ENCODE results near the gene FRMD3.

Gene FRMD3

GRCh38 chr9:83299571-83299970, 238.6 kb downstream of the FRMD3 start:
- Histone ChIP-seq H3K27me3 (ENCODE audit: control insufficient read depth, insufficient read depth, low read length) (no peaks in the 10 kb centered on the region), H3K4me3 (ENCODE audit: low read length) (no peak overlapping the region), H3K4me1 (ENCODE audit: control insufficient read depth, insufficient read depth, low read length) (no peaks in the 10 kb centered on the region), H3K9me3 (ENCODE audit: control insufficient read depth, insufficient read depth, low read length) (no peaks in the 10 kb centered on the region), H3K36me3 (ENCODE audit: control insufficient read depth, insufficient read depth, low read length) (no peaks in the 10 kb centered on the region), H3K27ac (ENCODE audit: low read length) (no peak overlapping the region)
- WGBS (ENCODE audit: insufficient coverage, insufficient read length): no CpG with 5 or more reads among the region's 6 CpGs
- DNase-seq (ENCODE audit: low read depth, low spot score): no peak

DNA sequence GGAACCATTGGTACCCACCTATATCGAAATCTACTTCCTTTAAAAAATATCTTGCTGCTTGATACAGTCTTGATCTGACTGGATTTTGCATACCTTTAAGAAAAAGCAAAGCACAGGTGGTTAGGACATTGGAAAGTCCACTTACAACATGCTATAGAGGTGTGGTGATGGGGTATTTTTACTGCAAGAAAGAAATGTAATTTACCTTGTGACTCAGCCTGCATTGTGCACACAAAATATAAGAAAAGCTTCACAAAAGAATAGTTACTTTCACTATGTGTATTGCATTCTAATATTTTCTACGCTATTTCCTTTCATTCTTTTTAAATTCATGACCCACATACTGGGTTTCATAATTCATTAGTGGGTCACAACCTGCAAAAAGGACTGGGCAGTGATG, 239.1 kb downstream of the FRMD3 start:
- H3K36me3 ChIP-seq (ENCODE audit: control insufficient read depth, insufficient read depth, low read length): no peaks in the 10 kb centered on the region
- H3K4me1 ChIP-seq (ENCODE audit: control insufficient read depth, insufficient read depth, low read length): no peaks in the 10 kb centered on the region
- no peak overlapping the region for H3K27ac ChIP-seq (ENCODE audit: low read length)
- H3K9me3 ChIP-seq (ENCODE audit: control insufficient read depth, insufficient read depth, low read length): no peaks in the 10 kb centered on the region
- WGBS (ENCODE audit: insufficient coverage, insufficient read length): no CpG with 5 or more reads among the region's 2 CpGs
- DNase-seq (ENCODE audit: low read depth, low spot score): no peak
- H3K27me3 ChIP-seq (ENCODE audit: control insufficient read depth, insufficient read depth, low read length): no peaks in the 10 kb centered on the region
- H3K4me3 ChIP-seq (ENCODE audit: low read length): no peak overlapping the region

DNA sequence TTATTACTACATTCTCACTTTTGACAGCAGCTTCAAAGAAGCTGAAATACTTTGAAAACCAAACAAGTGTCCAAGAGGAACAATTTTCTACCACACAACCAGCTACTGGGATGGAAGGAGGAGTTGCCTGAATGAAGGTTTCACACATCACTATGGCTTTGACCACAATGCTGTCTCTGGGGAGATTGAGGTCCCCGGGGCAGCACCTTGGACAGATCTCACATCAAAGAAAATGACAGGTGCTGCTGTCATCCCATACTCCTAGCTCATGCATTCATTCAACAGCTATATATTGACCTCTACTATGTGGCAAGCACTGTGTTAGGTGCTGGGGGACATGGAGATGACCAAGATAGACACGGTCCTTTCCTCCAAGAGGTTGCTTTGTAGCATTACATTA, 242.1 kb downstream of the FRMD3 start:
- Histone ChIP-seq H3K9me3 (ENCODE audit: control insufficient read depth, insufficient read depth, low read length) (no peaks in the 10 kb centered on the region; the same call in 1 of the 2 replicates), H3K27ac (ENCODE audit: low read length) (no peak overlapping the region), H3K27me3 (ENCODE audit: control insufficient read depth, insufficient read depth, low read length) (no peaks in the 10 kb centered on the region), H3K36me3 (ENCODE audit: control insufficient read depth, insufficient read depth, low read length) (no peaks in the 10 kb centered on the region), H3K4me3 (ENCODE audit: low read length) (no peak overlapping the region), H3K4me1 (ENCODE audit: control insufficient read depth, insufficient read depth, low read length) (no peaks in the 10 kb centered on the region; the same call in 1 of the 2 replicates)
- no peak for DNase-seq (ENCODE audit: low read depth, low spot score)
- no CpG with 5 or more reads among the region's 2 CpGs for WGBS (ENCODE audit: insufficient coverage, insufficient read length)

DNA sequence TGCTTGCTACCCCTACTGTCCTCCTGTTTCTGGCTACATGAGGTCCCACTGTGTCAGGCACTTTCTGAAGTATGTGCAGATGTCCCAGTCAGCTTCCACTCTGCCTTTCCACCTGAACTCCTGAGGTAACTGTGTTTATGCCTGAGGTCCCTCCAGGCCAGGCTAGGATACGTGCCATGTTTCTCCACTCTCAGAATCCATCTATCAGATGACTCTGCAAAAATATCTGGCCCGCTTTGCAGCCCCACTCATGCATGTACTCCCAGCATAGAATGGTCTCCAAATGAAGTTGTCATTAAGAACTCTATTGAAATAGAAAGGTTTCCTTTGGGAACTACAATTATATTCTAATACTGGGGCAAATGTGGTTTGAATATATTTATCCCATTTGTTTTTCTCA, 243.4 kb downstream of the FRMD3 start:
- Histone ChIP-seq H3K27me3 (ENCODE audit: control insufficient read depth, insufficient read depth, low read length) (no peaks in the 10 kb centered on the region), H3K4me1 (ENCODE audit: control insufficient read depth, insufficient read depth, low read length) (no peaks in the 10 kb centered on the region; the same call in 1 of the 2 replicates), H3K9me3 (ENCODE audit: control insufficient read depth, insufficient read depth, low read length) (no peaks in the 10 kb centered on the region; the same call in 1 of the 2 replicates), H3K27ac (ENCODE audit: low read length) (no peak overlapping the region), H3K4me3 (ENCODE audit: low read length) (no peak overlapping the region), H3K36me3 (ENCODE audit: control insufficient read depth, insufficient read depth, low read length) (no peaks in the 10 kb centered on the region)
- WGBS (ENCODE audit: insufficient coverage, insufficient read length): no CpG with 5 or more reads among the region's 2 CpGs
- DNase-seq (ENCODE audit: low read depth, low spot score): no peak

DNA sequence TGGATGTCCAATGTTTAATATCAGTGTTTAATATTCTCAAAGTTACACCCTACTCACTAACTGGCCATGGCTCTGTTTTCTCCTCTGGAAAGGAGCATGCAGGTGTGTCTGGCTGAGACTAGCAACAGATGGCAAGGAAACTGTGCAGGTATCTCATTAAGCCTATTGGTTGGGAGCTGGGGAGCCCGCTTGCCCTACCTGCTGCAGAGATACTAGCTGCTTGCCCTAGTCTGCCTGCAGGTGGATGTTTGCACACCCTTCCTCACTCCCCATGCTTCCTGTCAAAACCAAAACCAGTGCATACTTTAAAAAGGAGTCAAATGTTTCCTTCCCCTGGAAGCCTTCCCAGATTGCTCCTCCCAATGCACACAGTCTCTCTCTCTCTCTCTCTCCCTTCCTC, 247.0 kb downstream of the FRMD3 start:
- H3K27ac ChIP-seq (ENCODE audit: low read length): no peak overlapping the region
- no CpG with 5 or more reads among the region's 1 CpG for WGBS (ENCODE audit: insufficient coverage, insufficient read length)
- no peak overlapping the region for H3K4me3 ChIP-seq (ENCODE audit: low read length)
- no peaks in the 10 kb centered on the region; the same call in 1 of the 2 replicates for H3K9me3 ChIP-seq (ENCODE audit: control insufficient read depth, insufficient read depth, low read length)
- DNase-seq (ENCODE audit: low read depth, low spot score): no peak
- H3K4me1 ChIP-seq (ENCODE audit: control insufficient read depth, insufficient read depth, low read length): no peaks in the 10 kb centered on the region; the same call in 1 of the 2 replicates
- H3K36me3 ChIP-seq (ENCODE audit: control insufficient read depth, insufficient read depth, low read length): no peaks in the 10 kb centered on the region
- H3K27me3 ChIP-seq (ENCODE audit: control insufficient read depth, insufficient read depth, low read length): no peaks in the 10 kb centered on the region

GRCh38 chr9:83290692-83291091, 247.5 kb downstream of the FRMD3 start:
- Histone ChIP-seq H3K9me3 (ENCODE audit: control insufficient read depth, insufficient read depth, low read length) (no peaks in the 10 kb centered on the region; the same call in 1 of the 2 replicates), H3K27me3 (ENCODE audit: control insufficient read depth, insufficient read depth, low read length) (no peaks in the 10 kb centered on the region), H3K36me3 (ENCODE audit: control insufficient read depth, insufficient read depth, low read length) (no peaks in the 10 kb centered on the region), H3K4me3 (ENCODE audit: low read length) (no peak overlapping the region), H3K4me1 (ENCODE audit: control insufficient read depth, insufficient read depth, low read length) (no peaks in the 10 kb centered on the region; the same call in 1 of the 2 replicates), H3K27ac (ENCODE audit: low read length) (no peak overlapping the region)
- no CpG with 5 or more reads among the region's 5 CpGs for WGBS (ENCODE audit: insufficient coverage, insufficient read length)
- no peak for DNase-seq (ENCODE audit: low read depth, low spot score)

- H3K27ac ChIP-seq (ENCODE audit: low read length): no peak overlapping the region
- no peaks in the 10 kb centered on the region for H3K9me3 ChIP-seq (ENCODE audit: control insufficient read depth, insufficient read depth, low read length)
- H3K36me3 ChIP-seq (ENCODE audit: control insufficient read depth, insufficient read depth, low read length): no peaks in the 10 kb centered on the region
- WGBS (ENCODE audit: insufficient coverage, insufficient read length): no CpG with 5 or more reads among the region's 1 CpG
- peaks cover 2% of the 10 kb centered on the region; the same call in 1 of the 2 replicates for H3K4me1 ChIP-seq (ENCODE audit: control insufficient read depth, insufficient read depth, low read length)
- H3K4me3 ChIP-seq (ENCODE audit: low read length): no peak overlapping the region
- DNase-seq (ENCODE audit: low read depth, low spot score): no peak
- no peaks in the 10 kb centered on the region for H3K27me3 ChIP-seq (ENCODE audit: control insufficient read depth, insufficient read depth, low read length)
Observed at GRCh38 chr9:83287021-83287420, 251.2 kb downstream of the FRMD3 start.

GRCh38 chr9:83285445-83286225, 252.6 kb downstream of the FRMD3 start:
- no peak for DNase-seq (ENCODE audit: low read depth, low spot score)
- H3K27ac ChIP-seq (ENCODE audit: low read length): no peak overlapping the region
- WGBS (ENCODE audit: insufficient coverage, insufficient read length): no CpG with 5 or more reads among the region's 3 CpGs

DNA sequence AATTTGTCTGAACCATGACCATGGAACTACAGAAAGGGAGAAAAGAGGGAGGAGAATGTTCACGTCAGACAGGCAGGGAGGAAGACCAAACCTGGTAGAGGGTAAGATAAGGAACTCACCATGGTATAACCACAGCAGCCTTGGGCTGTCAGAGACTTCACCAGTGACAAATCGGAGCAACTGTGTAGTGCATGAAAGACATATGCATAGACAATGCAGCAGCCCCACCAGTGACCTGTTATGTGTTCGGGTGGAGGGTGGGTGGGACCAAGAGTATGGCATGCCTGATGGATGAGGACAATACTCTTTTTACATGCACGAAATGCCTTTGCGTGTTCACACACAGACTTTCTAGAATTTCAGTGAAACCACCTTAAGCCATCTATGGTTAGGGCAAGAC, 253.5 kb downstream of the FRMD3 start:
- DNase-seq (ENCODE audit: low read depth, low spot score): no peak
- Histone ChIP-seq H3K4me1 (ENCODE audit: control insufficient read depth, insufficient read depth, low read length) (peaks cover 3% of the 10 kb centered on the region), H3K4me3 (ENCODE audit: low read length) (no peak overlapping the region), H3K36me3 (ENCODE audit: control insufficient read depth, insufficient read depth, low read length) (no peaks in the 10 kb centered on the region), H3K9me3 (ENCODE audit: control insufficient read depth, insufficient read depth, low read length) (no peaks in the 10 kb centered on the region), H3K27me3 (ENCODE audit: control insufficient read depth, insufficient read depth, low read length) (no peaks in the 10 kb centered on the region), H3K27ac (ENCODE audit: low read length) (no peak overlapping the region)
- WGBS (ENCODE audit: insufficient coverage, insufficient read length): no CpG with 5 or more reads among the region's 5 CpGs

More at GRCh38 chr9:83285445-83286225, 252.6 kb downstream of the FRMD3 start:
- Histone ChIP-seq H3K27me3 (ENCODE audit: control insufficient read depth, insufficient read depth, low read length) (no peaks in the 10 kb centered on the region), H3K36me3 (ENCODE audit: control insufficient read depth, insufficient read depth, low read length) (no peaks in the 10 kb centered on the region), H3K4me3 (ENCODE audit: low read length) (no peak overlapping the region), H3K9me3 (ENCODE audit: control insufficient read depth, insufficient read depth, low read length) (no peaks in the 10 kb centered on the region), H3K4me1 (ENCODE audit: control insufficient read depth, insufficient read depth, low read length) (peaks cover 3% of the 10 kb centered on the region)

DNA sequence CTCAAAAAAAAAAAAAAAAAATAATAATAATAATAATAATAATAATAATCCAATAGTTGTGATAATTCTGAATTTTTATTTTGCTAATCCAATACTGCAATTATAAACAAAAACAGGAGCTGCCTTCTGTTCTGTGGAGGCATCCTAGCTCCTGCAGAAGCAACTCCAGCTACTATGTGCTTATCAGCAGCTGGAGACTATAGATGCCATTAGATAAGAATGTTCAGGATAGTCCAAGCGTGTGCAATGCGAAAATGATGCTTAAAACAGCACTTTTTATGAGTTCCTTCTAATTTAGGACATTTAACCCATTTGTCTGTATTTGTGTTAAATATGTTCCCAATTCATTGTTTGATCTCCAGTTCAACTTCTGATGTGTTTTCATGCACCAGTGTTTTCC, 254.7 kb downstream of the FRMD3 start:
- no CpG with 5 or more reads among the region's 2 CpGs for WGBS (ENCODE audit: insufficient coverage, insufficient read length)

More for the DNA sequence above, 254.7 kb downstream of the FRMD3 start:
- no peaks in the 10 kb centered on the region for H3K9me3 ChIP-seq (ENCODE audit: control insufficient read depth, insufficient read depth, low read length)
- H3K27ac ChIP-seq (ENCODE audit: low read length): no peak overlapping the region
- H3K36me3 ChIP-seq (ENCODE audit: control insufficient read depth, insufficient read depth, low read length): no peaks in the 10 kb centered on the region
- H3K27me3 ChIP-seq (ENCODE audit: control insufficient read depth, insufficient read depth, low read length): no peaks in the 10 kb centered on the region
- no peak for DNase-seq (ENCODE audit: low read depth, low spot score)
- H3K4me1 ChIP-seq (ENCODE audit: control insufficient read depth, insufficient read depth, low read length): peaks cover 3% of the 10 kb centered on the region
- no peak overlapping the region for H3K4me3 ChIP-seq (ENCODE audit: low read length)

Data from iPS DF 6.9 (cell line).